HG03469 (cell line): ENCODE results near the gene PACSIN1.
A peak's percentile ranks its signal among the peaks of the same experiment; 100 is the strongest.

Experiments
- ATAC-seq: cut with Tn5 transposase; IDR thresholded peaks from one replicate; pipeline ENCODE4 v1.9.1; 2021; ENCODE audit warnings: mild to moderate bottlenecking, moderate library complexity, moderate number of reproducible peaks; ENCODE audit not compliant: unreplicated experiment

The PACSIN1 gene

GRCh38 chr6:34526241-34526972 lies 60.5 kb downstream of the PACSIN1 start:
- no peak for ATAC-seq

GRCh38 chr6:34526992-34527728 lies 61.3 kb downstream of the PACSIN1 start:
- peak; percentile 65 for ATAC-seq

GRCh38 chr6:34527751-34528670 lies 62.1 kb downstream of the PACSIN1 start:
- ATAC-seq = no peak

- ATAC-seq = no peak
These were observed 63.3 kb downstream of the PACSIN1 start for GRCh38 chr6:34528996-34529664.

- ATAC-seq = no peak
These were observed 63.9 kb downstream of the PACSIN1 start for GRCh38 chr6:34529665-34530327.

GRCh38 chr6:34530753-34531365 lies 65.0 kb downstream of the PACSIN1 start:
- ATAC-seq = no peak

GRCh38 chr6:34531580-34532201 lies 65.8 kb downstream of the PACSIN1 start:
- ATAC-seq = no peak

- no peak for ATAC-seq
These were observed 66.4 kb downstream of the PACSIN1 start for GRCh38 chr6:34532230-34532629.

GRCh38 chr6:34534146-34534545 lies 68.3 kb downstream of the PACSIN1 start:
- no peak for ATAC-seq

- ATAC-seq = no peak
These were observed 68.8 kb downstream of the PACSIN1 start for GRCh38 chr6:34534656-34535055.

GRCh38 chr6:34535199-34535598 lies 69.3 kb downstream of the PACSIN1 start:
- ATAC-seq = no peak

GRCh38 chr6:34535646-34536045 lies 69.8 kb downstream of the PACSIN1 start:
- no peak for ATAC-seq

GRCh38 chr6:34536251-34536958 lies 70.5 kb downstream of the PACSIN1 start:
- ATAC-seq = no peak

GRCh38 chr6:34536959-34537848 lies 71.3 kb downstream of the PACSIN1 start:
- ATAC-seq = no peak

GRCh38 chr6:34537922-34538550 lies 72.2 kb downstream of the PACSIN1 start:
- ATAC-seq = no peak

GRCh38 chr6:34538581-34538980 lies 72.7 kb downstream of the PACSIN1 start:
- no peak for ATAC-seq

GRCh38 chr6:34539181-34539580 lies 73.3 kb downstream of the PACSIN1 start:
- no peak for ATAC-seq
